GM18520 (cell line): ENCODE data around the gene ACE.

Experiments
- ATAC-seq: cut with Tn5 transposase; IDR thresholded peaks from one replicate; pipeline ENCODE4 v1.9.1; 2021; ENCODE audit not compliant: unreplicated experiment

ACE gene

GRCh38 chr17:63512896-63513644 is 36.2 kb downstream of the ACE start:
- ATAC-seq: no peak

DNA sequence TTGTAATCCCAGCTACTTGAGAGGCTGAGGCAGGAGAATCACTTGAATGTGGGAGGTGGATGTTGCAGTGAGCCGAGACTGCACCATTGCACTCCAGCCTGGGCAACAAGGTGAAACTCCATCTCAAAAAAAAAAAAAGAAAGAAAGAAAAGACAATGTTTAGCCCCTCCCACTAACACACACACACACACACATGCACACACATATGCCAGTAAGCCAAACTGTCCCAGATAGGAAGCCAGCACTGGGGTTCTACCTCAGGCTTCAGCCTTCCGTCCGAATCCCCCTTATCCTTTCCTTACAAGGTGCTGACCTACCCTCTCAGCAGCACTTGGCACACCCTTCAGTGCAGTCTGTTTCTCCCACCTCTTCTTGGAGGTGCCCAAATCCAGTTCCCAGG is 37.6 kb downstream of the ACE start:
- ATAC-seq: no peak

GRCh38 chr17:63514974-63515373 is 38.1 kb downstream of the ACE start:
- no peak for ATAC-seq

DNA sequence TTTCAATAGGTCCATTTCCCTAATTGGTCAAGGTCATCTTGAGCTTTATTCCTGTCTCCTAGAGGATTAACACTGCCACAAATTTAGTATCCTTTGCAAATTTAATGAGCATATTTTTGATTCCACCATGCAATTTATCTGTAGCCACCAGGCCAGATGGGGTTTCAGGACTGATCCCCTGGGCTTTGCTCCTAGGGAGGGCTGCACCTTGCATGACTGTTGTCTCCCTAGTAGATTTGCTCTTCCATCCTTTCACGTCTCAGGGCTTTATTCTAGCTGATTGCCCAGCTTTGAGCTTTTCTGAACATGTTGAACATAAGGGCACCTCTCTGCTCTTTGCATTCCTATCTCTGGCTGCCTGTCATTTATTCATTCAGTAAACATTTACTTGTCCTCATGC is 38.6 kb downstream of the ACE start:
- ATAC-seq: no peak

DNA sequence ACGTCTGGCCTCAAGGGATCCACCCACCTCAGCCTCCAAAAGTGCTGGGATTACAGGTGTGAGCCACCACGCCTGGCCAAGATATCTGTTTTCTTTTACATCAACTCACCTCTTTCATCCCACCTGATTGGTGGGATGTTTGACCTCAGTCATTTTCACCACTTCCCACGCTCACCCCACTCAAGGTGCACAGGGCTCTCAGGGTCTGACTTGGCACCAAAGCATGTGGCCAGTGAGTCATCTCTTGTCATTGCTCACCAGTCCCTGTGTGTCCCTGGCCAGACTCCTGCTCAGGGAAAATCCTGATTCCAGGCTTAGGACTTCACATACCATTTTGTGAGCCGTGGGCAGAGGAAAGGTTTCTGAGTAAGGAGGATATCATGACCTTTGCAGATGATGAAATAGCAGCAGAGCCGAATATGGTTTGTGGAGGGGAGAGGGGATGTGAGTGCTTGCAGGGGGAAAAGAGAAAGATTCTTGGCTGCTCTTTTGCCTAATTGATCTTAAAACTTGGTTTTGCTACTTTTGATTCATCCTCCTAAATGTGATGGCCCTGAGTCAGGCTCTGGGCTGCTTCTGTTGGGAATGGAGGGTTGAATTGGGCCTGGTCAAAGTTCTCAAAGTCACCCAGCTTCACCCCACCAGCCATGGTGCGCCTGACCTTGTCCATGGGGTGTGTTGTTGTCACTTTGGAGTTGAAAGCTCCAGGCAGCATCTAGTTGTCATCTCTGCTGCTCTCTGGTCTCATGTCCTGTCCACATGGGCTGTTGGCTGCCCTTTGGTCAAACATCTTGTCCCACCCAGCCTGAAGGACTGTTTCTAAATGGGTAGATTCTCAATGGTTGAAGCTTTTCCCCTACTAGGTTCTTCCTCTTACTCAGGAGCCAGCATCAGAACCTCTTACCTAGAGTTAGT is 40.3 kb downstream of the ACE start:
- no peak for ATAC-seq

DNA sequence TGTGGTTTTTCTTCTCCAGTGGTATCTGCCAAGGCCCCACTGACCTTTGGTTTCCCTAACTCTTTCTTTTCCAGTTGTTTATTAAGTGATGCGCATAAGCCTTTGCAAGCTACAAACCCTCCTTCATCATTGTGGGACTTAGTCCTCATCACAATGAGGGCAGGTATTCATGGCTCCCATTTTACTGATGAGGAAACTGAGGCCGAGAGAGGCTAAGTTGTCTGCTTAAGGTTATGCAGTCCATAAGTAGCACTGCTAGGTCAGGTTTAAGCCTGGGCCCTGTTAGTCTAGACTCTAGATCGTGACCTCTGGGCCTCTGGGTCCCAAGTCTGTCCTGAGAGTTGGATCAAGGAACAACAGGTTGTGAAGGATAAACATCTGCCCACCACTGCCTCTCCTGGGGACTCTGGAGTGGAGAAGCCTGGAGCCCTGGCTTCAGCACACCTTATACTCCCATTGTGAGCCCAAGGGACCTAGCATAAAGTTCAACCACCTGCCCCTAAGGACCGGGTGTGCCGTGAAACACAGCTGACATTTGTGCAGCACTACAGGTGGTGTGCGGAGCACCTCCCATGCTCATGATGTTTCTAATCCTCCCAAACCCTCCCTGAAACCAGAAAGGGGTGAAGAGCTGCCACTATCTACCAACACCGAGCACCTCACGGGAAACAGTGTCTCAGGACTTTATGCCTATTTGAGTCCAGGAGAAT is 41.1 kb downstream of the ACE start:
- ATAC-seq: no peak

GRCh38 chr17:63519116-63519881 is 42.4 kb downstream of the ACE start:
- no peak for ATAC-seq

GRCh38 chr17:63519972-63520882 is 43.4 kb downstream of the ACE start:
- ATAC-seq: no peak

GRCh38 chr17:63523253-63523855 is 46.5 kb downstream of the ACE start, which contains the start of gene KCNH6:
Gene KCNH6 (plus strand): TSS chr17:63523358. CDS start chr17:63523414, 56 bp downstream.
- ATAC-seq: no peak

- ATAC-seq: no peak
These were observed 47.2 kb downstream of the ACE start for GRCh38 chr17:63524051-63524450.

- no peak for ATAC-seq
These were observed 48.5 kb downstream of the ACE start for GRCh38 chr17:63525190-63525946.

DNA sequence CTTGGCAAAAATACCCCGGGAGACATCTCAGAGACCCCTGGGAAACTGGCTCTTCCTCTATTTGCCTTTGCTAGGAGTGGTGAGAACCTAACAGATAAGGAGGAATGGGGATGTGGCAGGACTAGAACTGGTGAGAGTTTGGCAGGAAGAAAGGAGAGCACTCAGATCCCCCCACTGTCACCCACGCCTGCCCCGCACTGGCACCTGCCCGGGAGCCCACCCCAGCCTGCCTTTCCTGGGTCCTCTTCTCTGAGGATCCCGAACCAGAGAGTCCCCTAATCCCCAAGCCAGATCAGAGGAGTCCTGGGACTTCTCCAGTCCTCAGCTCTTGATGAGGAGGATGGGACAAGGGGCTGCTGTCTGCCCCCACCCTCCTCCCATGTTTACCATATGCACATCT is 50.0 kb downstream of the ACE start:
- ATAC-seq: no peak

DNA sequence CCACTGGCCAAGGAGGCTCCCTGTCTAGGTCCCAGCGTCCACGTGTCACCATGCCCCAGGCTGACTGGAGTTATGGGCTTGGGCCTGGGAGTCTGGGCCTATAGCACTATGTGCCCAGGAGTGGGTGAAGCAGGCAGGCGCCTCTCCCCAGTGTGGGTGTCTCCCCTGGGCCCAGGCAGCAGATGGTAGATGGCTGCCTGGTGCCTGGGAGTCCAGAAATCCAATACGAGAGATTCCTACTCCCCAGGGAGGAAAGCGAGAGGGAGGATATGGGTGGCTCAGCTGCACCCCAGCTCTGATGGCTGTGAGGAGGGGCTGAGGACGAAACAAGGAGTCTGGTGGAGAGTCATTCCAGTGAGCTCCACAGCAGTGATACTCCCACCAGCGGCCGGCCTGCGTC is 51.3 kb downstream of the ACE start:
- ATAC-seq: no peak

DNA sequence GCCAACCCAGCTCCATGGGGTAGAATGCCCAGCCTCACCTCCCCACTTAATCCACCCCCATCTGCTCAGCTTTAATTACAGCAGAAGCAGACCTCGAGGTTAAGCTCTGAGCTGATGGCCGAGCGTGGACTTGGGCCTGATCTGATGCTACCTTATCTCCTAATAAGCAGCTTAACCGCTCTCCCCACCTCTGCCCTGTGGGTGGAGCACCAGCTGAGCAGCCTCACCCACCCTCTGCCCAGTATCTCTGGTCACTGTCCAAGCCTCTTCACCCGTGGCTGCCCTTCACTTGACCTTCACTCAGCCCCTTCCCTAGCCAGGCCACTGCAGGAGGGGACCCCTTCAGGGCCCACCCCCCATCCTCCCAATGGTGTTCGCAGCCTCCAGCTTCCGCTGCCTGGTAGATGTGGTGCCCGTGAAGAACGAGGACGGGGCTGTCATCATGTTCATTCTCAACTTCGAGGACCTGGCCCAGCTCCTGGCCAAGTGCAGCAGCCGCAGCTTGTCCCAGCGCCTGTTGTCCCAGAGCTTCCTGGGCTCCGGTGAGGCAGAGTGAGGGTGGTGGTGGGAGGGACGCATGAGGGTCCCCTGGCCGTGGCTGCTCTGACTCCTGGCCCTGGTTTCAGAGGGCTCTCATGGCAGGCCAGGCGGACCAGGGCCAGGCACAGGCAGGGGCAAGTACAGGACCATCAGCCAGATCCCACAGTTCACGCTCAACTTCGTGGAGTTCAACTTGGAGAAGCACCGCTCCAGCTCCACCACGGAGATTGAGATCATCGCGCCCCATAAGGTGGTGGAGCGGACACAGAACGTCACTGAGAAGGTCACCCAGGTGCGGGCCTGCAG is 53.1 kb downstream of the ACE start:
- ATAC-seq: no peak

DNA sequence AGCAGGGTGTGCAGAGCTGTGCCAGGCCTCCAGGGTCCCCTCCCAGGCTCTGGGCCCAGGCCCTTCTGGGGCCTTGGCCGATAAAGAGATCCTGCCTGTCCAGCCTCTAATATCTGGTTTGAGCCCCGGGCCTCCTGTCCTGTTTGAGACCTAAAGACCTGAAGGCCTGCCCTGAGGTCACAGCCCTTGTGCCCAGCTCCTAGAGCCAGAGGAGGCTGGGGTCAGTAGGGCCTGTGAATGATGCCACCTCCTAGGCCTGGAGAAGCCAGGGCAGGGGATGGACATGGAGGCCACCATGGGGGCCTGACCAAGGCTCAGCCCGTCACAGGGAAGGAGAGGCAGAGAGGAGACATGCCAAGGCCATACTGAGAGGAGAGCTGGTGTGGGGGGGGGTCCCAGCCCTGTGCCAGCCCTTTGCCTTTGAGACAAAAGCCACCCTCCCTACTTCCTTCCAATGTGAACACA is 53.7 kb downstream of the ACE start:
- no peak for ATAC-seq

DNA sequence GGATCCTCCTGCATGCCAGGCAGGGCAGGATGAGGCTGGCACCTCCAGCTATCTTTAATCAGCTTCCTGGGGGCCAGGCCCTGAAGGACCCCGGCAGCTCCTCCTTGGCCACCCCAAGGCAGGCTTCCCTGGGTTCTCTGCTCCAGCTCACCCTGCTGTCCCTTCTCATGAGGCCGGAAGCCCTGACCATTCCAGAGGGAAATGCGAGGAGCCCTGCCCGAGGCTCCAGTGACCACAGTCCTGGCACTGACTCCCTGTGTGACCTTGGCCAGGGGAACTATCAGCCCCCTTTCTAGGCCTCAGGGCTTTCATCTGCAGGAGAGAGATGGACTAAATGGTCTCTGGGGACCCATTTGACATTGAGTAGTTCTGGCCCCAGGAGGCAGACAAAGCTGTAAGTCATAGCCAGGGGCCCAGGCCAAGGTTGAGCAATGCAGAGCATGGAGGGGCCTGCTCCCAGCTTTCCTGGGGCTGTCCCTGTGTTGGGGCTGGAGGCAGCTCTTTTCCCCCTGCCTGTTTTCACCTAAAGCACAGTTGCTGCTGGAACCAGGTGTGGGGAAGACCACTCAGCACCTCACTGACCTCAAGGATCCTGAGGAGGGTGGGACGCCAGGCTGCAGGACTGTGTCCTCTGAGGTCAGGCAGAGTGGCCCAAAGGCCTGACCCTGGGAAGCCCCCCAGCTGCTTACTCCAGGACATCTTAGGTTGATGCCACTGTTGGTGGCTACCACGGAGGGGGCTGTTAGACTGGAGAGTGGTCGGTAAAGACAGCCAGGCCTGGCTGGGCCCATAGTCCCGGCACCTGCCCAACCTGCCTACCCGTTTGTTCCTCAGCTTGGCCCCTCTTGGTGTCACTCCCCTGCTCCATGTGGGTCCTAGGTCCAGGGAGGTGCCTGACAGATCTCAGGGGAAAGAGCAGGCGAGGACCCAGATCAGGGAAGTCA is 54.4 kb downstream of the ACE start:
- no peak for ATAC-seq
